ENCODE data around the gene FOXC1.

DNA sequence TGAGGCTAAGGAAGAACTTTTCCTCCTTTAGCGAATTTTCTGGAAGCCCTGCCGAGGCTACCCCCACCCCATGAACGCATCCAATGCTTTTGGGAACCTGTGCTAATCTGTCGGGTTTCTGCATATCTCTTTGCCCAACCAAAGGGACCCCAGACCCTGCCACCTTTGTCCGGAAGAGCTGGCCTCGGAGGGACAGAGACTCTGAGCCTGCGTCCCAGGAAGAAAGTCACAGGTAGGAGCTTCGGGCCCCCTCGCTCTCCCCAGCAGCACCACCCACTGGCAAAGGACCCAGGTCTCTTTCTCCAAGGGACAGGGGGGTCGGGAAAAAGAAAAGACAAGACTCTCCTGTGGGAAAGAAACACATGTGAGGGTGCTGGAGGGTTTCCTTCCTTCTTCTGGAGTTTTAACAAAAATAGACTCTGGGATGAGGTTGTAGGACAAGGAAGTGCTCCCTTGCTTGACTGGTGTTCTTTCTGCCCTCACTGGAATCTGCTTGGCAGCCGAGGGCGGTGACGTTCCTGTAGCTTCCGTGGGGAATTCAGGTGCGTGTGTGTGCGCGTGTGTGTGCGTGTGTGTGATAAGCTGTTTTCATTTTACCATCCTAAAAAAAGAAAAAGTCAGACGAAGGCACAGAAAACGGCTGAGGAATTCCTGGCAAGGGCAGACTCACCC is 16.3 kb upstream of the FOXC1 start:
- TF ChIP-seq EZH2phosphoT487 (IDR thresholded peaks at IDR 0.05; ENCODE audit: unreplicated experiment) = no peak
- TF ChIP-seq, protein P1, sequence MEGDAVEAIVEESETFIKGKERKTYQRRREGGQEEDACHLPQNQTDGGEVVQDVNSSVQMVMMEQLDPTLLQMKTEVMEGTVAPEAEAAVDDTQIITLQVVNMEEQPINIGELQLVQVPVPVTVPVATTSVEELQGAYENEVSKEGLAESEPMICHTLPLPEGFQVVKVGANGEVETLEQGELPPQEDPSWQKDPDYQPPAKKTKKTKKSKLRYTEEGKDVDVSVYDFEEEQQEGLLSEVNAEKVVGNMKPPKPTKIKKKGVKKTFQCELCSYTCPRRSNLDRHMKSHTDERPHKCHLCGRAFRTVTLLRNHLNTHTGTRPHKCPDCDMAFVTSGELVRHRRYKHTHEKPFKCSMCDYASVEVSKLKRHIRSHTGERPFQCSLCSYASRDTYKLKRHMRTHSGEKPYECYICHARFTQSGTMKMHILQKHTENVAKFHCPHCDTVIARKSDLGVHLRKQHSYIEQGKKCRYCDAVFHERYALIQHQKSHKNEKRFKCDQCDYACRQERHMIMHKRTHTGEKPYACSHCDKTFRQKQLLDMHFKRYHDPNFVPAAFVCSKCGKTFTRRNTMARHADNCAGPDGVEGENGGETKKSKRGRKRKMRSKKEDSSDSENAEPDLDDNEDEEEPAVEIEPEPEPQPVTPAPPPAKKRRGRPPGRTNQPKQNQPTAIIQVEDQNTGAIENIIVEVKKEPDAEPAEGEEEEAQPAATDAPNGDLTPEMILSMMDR (conservative IDR thresholded peaks at IDR 0.05; ENCODE audit: low read depth in 2 of 2) = no peak
- TF ChIP-seq POLR2AphosphoS5 (IDR thresholded peaks at IDR 0.05; ENCODE audit: low read depth) = no peak
- no peak for TF ChIP-seq EZH2 (IDR thresholded peaks at IDR 0.05; ENCODE audit: low read depth, unreplicated experiment)
- no peak for TF ChIP-seq CREB1 (CRISPR knock-in tag; IDR thresholded peaks at IDR 0.05; ENCODE audit: low read depth)
- TF ChIP-seq, protein P2, sequence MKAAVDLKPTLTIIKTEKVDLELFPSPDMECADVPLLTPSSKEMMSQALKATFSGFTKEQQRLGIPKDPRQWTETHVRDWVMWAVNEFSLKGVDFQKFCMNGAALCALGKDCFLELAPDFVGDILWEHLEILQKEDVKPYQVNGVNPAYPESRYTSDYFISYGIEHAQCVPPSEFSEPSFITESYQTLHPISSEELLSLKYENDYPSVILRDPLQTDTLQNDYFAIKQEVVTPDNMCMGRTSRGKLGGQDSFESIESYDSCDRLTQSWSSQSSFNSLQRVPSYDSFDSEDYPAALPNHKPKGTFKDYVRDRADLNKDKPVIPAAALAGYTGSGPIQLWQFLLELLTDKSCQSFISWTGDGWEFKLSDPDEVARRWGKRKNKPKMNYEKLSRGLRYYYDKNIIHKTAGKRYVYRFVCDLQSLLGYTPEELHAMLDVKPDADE (IDR thresholded peaks at IDR 0.05) = no peak
- no peak for TF ChIP-seq NANOG (IDR thresholded peaks at IDR 0.05; ENCODE audit: borderline replicate concordance)
- TF ChIP-seq, protein P3, sequence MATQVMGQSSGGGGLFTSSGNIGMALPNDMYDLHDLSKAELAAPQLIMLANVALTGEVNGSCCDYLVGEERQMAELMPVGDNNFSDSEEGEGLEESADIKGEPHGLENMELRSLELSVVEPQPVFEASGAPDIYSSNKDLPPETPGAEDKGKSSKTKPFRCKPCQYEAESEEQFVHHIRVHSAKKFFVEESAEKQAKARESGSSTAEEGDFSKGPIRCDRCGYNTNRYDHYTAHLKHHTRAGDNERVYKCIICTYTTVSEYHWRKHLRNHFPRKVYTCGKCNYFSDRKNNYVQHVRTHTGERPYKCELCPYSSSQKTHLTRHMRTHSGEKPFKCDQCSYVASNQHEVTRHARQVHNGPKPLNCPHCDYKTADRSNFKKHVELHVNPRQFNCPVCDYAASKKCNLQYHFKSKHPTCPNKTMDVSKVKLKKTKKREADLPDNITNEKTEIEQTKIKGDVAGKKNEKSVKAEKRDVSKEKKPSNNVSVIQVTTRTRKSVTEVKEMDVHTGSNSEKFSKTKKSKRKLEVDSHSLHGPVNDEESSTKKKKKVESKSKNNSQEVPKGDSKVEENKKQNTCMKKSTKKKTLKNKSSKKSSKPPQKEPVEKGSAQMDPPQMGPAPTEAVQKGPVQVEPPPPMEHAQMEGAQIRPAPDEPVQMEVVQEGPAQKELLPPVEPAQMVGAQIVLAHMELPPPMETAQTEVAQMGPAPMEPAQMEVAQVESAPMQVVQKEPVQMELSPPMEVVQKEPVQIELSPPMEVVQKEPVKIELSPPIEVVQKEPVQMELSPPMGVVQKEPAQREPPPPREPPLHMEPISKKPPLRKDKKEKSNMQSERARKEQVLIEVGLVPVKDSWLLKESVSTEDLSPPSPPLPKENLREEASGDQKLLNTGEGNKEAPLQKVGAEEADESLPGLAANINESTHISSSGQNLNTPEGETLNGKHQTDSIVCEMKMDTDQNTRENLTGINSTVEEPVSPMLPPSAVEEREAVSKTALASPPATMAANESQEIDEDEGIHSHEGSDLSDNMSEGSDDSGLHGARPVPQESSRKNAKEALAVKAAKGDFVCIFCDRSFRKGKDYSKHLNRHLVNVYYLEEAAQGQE (IDR thresholded peaks at IDR 0.05; ENCODE audit: unreplicated experiment) = no peak
- no peak for TF ChIP-seq ZNF331 (CRISPR knock-in tag; IDR thresholded peaks at IDR 0.05; ENCODE audit: low read depth)
